Inferior parietal cortex (tissue), 1 donor: Measurements from ENCODE around the gene MOSPD3.
"Not testable (repeated sequence)": the region's sequence is repeated elsewhere in the genome, so short reads cannot be mapped to it uniquely, and the experiment has no call there.

ENCODE experiments used
- DNase-seq: peaks from one replicate; pipeline ENCODE4 v3.0.0-alpha.2; 2016; ENCODE audit errors: extremely low spot score

The MOSPD3 gene

GRCh38 chr7:100623951-100624824, 11.8 kb downstream of the MOSPD3 start:
- no peak for DNase-seq

GRCh38 chr7:100626055-100626454, 13.7 kb downstream of the MOSPD3 start:
- DNase-seq: no peak

- no peak for DNase-seq
Measured at GRCh38 chr7:100626530-100627237, 14.3 kb downstream of the MOSPD3 start.

- no peak for DNase-seq
Measured at GRCh38 chr7:100627238-100627549, 14.9 kb downstream of the MOSPD3 start.

- no peak for DNase-seq
Measured at GRCh38 chr7:100629117-100629716, 16.9 kb downstream of the MOSPD3 start.

- no peak for DNase-seq
Measured at GRCh38 chr7:100630066-100630465, 17.7 kb downstream of the MOSPD3 start.

GRCh38 chr7:100632951-100633717, 20.8 kb downstream of the MOSPD3 start:
- no peak for DNase-seq

- no peak for DNase-seq
Measured at GRCh38 chr7:100639995-100640516, 27.7 kb downstream of the MOSPD3 start.

GRCh38 chr7:100640517-100641440, 28.4 kb downstream of the MOSPD3 start:
- DNase-seq: no peak

- DNase-seq: peak; percentile 46
Measured at GRCh38 chr7:100641463-100641859, 29.1 kb downstream of the MOSPD3 start, which contains the start of gene TFR2. Gene TFR2, minus strand, starts transcription at chr7:100641552. Its CDS starts 43 bp downstream, at chr7:100641509.

GRCh38 chr7:100641860-100642533, 29.7 kb downstream of the MOSPD3 start:
- DNase-seq: no peak

GRCh38 chr7:100642534-100642907, 30.2 kb downstream of the MOSPD3 start:
- DNase-seq: no peak

GRCh38 chr7:100649826-100650565, 37.7 kb downstream of the MOSPD3 start:
- no peak for DNase-seq

GRCh38 chr7:100654908-100655831, 42.8 kb downstream of the MOSPD3 start:
- DNase-seq: no peak

- peak; percentile 72 for DNase-seq
Measured at GRCh38 chr7:100655908-100656674, 43.8 kb downstream of the MOSPD3 start, which contains the start of gene ACTL6B. Gene ACTL6B, minus strand, starts transcription at chr7:100656448. Its CDS starts 94 bp downstream, at chr7:100656354.

GRCh38 chr7:100662194-100662776, 49.9 kb downstream of the MOSPD3 start:
- not testable (repeated sequence) for DNase-seq
